GM10266 (cell line): ENCODE measurements around the gene LYPD3.

Experiments used
- DNase-seq: peaks from one replicate; pipeline ENCODE4 v3.0.0; 2012; ENCODE audit errors: extremely low spot score
- CTCF ChIP-seq: IDR thresholded peaks from 2 replicates; pipeline ENCODE4 v1.5.1; 2012; ENCODE audit warnings: mild to moderate bottlenecking, low read depth; ENCODE audit not compliant: control insufficient read depth, insufficient read depth; ENCODE audit errors: missing control alignments

The LYPD3 gene

GRCh38 chr19:43496960-43497359 is 31.6 kb upstream of the LYPD3 start:
- TF ChIP-seq CTCF = no peak
- no peak for DNase-seq

DNA sequence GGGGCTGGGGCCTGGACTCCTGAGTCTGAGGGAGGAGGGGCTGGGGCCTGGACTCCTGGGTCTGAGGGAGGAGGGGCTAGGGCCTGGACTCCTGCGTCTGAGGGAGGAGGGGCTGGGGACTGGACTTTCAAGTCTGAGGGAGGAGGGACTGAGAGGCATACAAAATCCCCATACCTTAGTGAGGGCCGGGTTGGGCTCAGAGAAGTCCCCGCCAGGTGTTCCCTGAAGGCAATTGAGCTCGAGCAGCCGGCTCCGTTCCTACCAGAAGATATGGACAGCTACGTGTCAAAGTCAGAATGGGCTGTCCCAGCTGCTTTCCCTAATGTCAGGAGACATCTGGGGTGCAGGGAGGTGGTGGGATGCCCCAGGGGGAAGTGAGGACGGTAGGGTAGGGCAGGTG is 29.7 kb upstream of the LYPD3 start:
- no peak for TF ChIP-seq CTCF
- DNase-seq = no peak

DNA sequence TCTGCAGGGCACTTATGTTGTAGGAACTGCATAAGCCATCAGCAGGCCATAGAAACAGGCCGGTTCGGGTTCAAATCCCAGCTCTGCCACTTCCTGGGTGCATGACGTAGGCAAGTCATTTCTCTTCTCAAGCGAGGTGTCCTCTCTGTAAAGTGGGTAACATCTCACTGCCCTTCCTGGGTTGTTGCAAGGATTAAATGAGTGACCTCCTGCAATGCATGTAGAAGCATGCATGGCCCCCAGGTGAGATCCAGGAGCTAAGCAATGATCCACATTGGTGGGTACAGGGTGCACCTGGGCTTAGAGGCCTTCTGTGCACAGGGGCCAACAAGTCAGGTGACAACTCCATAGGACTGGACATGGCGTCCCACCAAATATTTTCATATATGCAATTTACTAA is 25.4 kb upstream of the LYPD3 start:
- TF ChIP-seq CTCF = no peak
- DNase-seq = no peak

- DNase-seq = no peak
- TF ChIP-seq CTCF = no peak
These were observed 24.7 kb upstream of the LYPD3 start for GRCh38 chr19:43489979-43490599.

DNA sequence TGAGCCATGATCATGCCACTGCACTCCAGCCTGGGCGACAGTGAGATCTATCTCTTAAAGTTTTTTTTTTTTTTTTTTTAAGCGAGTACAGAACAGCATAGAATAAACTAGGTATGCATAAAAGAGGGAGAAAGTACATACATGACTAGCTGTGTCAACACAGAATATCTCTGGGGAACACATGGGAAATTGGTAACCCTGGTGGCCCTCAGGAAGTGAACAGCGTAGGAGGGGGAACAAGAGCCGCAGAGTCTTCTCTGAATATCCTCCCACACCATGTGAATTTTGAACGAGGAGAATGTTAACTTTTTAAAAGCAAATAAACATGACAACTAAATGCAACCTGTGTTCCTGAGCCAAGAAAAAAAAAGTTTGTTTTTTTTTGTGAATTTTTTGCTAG is 23.9 kb upstream of the LYPD3 start:
- peak; percentile 68 for DNase-seq

GRCh38 chr19:43488179-43488578 is 22.8 kb upstream of the LYPD3 start:
- DNase-seq = no peak
- no peak for TF ChIP-seq CTCF

More for the DNA sequence above, 23.9 kb upstream of the LYPD3 start:
- TF ChIP-seq CTCF = no peak

DNA sequence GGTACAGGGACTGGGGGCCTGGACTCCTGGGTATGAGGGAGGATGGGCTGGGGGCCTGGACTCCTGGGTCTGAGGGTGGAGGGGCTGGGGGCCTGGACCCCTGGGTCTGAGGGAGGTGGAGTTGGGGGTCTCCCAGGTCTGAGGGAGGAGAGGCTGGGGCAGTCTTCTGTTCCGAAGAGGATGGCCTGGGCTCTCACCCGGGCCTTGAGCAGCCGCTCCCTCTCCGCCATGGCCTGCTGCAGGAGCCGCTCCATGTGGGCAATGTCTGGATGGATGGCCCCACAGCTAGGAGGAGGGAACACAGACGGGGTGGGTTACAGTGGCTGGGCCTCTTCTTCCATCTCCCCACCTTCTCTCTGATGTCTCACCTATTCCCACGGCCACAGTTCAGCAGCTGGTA is 21.0 kb upstream of the LYPD3 start:
- DNase-seq = no peak
- no peak for TF ChIP-seq CTCF
